Right kidney (tissue), 1 donor: ENCODE data around the gene ADGRV1.
"Not testable (repeated sequence)": the region's sequence is repeated elsewhere in the genome, so short reads cannot be mapped to it uniquely, and the experiment has no call there.

ENCODE experiments used
- DNase-seq: peaks from one replicate; pipeline ENCODE4 v3.0.0-alpha.2; 2016

The ADGRV1 gene

DNA sequence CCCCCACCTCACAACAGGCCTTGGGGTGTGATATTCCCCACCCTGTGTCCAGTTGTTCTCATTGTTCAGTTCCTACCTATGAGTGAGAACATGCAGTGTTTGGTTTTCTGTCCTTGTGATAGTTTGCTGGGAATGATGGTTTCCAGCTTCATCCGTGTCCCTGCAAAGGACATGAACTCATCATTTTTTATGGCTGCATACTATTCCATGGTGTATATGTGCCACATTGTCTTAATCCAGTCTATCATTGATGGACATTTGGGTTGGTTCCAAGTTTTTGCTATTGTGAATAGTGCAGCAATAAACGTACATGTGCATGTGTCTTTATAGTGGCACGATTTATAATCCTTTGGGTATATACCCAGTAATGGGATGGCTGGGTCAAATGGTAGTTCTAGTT, 41.7 kb downstream of the ADGRV1 start:
- not testable (repeated sequence) for DNase-seq

DNA sequence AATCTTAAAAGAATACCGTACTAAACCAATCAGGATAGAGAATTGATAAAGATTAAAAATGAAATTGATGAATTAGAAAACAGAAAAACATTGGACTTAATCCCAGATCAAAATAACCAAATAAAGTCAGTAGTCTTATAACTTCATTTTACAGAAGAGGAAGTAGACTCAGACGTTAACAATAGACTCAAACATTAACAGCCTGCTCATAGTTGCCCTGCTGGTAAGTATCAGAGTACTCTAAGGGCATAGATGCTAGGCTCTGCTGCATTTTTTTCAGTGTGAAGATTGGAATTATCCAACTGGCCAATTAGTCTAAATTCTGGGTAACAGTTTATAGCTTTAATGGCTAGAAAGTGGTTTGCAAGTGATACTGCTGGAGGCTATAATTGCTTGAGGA, 42.9 kb downstream of the ADGRV1 start:
- DNase-seq: no peak

DNA sequence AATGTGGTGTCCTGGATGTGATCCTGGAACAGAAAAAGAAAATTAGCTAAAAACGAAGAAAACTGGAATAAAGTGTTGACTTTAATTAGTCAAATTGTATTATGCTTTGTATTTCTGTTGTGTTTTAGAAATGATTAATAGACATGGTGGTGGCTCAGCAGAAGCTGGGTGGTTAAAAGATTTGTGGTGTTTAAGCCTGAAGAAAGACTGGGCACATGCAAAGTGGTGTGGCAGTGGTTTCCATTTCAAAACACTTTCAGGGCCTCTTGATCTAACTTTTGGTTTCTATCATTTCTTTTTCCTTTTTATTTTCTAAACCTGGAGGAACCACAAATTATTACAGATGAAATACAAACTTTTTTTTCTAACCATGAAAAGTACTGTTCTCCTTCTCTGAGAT, 44.1 kb downstream of the ADGRV1 start:
- no peak for DNase-seq

DNA sequence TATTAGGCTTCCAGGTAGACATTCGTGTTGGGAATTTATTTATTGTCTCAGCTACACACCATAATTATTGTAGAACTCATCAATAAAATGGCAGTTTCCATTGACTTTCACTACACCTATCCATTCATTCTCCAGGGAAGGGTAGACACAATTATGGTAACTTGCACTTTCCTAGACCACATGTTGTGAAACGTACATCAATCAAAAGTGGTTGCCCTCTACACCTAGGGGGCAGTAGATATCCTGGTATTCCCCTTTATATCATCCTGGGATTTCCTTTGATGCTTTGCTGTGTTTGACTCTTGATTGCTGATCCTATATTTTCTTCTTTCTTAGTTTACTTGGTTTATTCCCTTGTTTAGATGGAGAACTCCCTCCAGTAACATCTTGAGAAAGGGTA, 47.9 kb downstream of the ADGRV1 start:
- no peak for DNase-seq

DNA sequence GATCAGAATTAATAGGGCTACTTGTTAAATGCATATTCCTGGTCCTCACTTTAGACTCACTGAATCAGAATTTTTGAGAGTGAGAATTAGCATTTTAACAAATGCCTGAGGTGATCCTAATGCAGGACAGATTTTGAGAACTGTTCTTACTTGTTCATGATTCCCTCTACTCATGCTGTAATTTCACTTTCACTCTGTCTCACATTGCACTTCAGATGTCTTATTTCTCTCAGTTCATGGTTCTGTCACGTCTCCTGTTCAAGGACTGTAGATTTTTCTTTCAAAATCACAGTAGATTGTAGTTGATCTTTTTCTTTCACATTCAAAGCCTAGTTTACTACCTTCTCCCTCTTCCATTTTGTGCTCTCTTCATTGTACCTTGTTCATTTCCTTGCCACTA, 54.3 kb downstream of the ADGRV1 start:
- DNase-seq: no peak

DNA sequence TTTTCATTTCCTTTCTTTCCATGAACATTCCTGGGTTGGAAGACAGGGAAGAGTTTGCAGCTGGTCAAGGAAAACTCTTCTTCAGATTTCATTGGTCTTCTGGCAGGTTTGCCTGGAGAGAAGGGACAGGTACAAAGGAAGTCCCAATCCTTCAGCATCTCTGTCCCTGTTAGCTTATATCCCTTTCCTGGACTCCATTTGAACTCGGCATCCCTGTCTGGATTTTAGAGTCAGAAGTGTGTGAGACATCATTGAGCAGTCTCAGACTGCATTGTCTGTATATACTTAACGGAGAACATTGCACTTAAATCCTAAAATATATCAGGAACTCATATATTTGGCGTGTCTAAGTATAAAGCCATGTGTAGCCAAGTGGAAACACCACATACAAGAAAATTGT, 54.9 kb downstream of the ADGRV1 start:
- no peak for DNase-seq

DNA sequence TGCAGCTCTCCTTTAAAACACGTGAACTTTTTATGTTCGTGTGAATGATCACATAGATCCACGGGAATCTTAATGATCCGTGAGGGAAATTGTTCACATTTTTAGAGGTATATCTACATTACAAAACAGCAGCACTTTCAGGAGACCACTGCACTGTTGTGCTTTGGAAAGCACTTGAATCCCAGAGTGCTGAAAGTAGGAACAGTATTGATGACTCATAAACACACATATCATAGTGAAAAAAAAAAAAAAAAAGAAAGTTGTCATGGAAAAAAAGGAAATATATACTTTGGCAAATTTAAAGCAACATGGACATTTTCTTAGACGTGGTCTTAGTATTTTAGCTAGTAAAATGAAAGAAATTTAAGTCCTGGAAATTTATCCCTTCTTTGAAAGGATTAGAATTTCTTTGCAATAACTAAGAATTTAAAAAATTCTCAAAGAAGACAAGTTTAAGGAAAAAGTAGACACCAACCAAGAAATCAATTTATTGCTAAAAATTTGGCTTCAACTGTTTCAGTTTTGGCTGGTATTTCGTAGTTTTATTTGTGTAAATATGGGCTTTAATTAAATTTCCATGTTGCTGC, 55.4 kb downstream of the ADGRV1 start:
- DNase-seq: no peak

DNA sequence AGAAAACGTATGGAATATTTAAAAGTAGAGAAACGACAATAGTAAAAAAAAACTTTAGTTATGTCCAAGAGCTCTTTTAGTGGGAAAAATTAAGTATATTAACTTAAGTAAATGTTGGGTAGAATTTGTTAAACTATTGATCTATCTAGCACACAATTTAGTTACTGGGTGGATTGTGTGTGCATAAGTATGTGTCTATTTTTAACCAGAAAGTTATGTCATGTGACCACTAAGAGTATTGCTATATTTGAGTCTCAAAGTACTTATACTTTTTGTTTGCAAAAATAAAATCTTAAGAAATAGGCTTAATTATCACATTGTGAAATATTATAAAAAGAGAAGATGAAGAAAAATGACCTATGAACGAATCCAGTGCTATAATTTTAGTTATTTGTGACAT, 56.8 kb downstream of the ADGRV1 start:
- no peak for DNase-seq

DNA sequence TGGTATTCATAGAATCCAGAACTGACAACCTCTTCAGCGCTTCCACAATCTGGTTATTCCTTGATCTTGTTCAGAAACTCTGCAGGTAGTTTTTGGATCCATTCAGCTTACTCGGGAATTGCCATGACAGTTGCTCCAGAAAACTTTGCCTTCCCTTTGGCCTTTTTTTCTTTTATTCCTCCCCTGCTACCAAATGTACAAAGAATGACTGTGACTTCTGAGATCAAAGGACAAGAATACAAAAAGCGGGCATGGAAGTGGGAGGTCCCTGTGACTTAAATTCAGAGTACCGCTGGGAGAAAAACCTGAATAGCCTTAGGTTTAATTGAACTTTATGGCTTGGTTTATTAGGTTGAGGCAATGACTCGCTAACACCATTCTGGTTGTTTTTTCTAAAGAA, 59.5 kb downstream of the ADGRV1 start:
- DNase-seq: no peak

DNA sequence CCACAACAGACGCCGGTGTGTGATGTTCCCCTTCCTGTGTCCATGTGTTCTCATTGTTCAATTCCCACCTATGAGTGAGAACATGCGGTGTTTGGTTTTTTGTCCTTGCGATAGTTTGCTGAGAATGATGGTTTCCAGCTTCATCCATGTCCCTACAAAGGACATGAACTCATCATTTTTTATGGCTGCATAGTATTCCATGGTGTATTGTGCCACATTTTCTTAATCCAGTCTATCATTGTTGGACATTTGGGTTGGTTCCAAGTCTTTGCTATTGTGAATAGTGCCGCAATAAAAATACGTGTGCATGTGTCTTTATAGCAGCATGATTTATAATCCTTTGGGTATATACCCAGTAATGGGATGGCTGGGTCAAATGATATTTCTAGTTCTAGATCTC, 61.2 kb downstream of the ADGRV1 start:
- DNase-seq: not testable (repeated sequence)

DNA sequence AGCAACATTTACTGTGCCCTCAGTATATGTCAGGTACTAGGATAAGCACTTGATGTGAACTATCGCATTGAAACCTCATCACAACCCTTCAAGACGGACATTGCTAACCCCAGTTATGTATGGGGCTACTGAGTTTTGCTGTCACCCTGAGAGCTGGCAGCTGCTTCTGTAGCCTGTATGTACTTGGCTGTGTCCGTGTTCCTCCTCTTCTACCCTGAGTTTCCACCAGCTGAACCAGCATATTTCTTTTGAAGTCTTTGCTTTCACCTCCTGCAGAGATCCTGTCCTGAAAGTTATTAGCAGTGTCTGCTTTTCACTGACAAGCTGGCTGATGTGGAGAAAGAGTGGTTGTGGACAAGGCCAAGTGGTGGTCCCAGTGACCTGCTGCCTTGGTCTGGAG, 63.3 kb downstream of the ADGRV1 start:
- no peak for DNase-seq

DNA sequence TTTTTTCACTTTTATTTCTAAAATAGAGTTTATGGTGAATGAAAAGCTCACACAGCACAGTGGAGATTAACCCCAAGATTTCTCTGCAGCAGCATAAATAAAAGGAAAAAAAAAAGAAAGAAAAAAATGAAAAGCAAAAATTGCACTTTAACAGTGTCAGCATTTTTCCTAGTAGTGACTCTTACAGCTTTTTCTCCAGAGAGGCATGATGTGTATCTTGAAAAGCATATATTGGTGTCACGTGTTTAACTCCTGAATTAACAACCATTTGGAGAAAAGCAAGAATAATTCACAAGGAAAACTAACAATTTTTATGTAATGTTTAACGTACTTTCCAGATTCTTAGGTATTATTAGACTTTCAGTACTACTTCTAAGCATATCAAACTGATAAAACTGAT, 67.9 kb downstream of the ADGRV1 start:
- no peak for DNase-seq

DNA sequence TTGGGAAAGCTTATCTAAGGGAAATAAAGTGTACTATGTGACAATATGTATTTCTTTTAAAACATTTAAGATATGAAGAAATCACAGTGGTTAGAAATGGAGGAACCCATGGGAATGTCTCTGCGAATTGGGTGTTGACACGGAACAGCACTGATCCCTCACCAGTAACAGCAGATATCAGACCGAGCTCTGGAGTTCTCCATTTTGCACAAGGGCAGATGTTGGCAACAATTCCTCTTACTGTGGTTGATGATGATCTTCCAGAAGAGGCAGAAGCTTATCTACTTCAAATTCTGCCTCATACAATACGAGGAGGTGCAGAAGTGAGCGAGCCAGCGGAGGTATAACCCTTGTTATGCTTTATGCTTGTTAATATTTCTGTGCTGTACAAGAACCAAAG, 69.9 kb downstream of the ADGRV1 start:
- DNase-seq: no peak

DNA sequence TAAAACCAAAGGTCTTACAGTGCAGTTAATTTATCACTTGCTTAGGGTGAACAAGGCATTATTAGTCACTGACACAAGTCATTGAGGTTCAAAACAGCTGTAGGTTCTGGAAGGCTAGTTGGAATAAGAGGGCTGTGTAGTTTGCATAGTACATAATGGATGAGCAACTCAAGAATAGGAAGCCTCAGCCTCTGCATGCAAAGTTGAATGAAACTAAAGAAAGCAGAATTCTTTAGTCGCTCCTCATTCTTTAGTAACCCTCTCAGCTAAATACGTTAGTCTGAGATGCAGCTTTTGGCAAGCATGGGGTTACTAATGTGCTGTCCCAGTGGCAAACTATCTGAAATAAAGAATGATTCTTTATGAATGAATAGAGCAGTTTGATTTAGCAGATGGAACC, 74.2 kb downstream of the ADGRV1 start:
- DNase-seq: no peak

DNA sequence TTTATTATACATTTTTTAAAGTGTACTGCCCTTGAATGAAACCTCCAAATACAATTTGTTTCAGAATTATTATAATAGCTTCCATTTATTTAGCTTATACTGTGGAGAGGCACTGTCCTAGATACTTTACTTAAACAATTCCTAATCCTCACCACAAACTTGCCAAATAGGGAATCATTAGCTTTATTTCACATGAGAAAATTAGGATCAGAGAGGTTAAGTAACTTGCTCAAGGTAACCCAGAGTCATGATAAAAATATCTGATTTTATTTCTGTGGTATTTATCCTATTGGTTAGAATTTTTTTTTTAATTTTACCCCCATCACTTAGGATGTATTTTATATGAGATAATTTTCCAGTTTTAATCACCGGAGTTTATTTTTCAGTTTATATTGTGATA, 78.4 kb downstream of the ADGRV1 start:
- DNase-seq: no peak

DNA sequence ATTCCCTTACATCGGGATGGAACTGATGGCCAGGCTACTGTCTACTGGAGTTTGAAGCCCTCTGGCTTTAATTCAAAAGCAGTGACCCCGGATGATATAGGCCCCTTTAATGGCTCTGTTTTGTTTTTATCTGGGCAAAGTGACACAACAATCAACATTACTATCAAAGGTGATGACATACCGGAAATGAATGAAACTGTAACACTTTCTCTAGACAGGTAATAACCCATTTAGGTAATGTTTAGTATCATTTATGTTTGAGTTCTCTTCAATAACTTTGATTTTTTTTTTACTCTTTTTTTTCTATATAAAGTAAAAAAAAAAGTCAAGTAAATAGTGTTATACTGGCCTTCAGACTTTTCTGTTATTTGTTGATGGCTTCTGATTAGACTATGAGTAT, 79.1 kb downstream of the ADGRV1 start:
- DNase-seq: no peak

DNA sequence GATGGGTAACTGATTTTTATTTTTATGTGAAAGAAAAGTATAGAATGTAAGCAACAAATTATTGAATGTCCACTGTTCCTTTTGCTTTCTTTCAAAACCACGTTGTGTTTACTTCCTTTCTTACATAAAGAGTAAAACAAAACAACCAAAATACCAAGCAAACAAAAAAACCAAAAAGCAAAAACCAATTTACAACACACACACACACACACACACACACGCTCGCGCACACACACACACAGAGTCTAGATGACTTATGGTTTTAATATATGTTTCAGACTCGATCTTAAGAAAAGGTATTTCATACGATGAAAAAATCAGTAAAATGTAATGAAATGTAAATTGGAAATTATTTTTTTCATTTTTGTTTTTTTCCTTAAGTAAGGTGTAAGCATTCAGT, 80.3 kb downstream of the ADGRV1 start:
- DNase-seq: no peak

DNA sequence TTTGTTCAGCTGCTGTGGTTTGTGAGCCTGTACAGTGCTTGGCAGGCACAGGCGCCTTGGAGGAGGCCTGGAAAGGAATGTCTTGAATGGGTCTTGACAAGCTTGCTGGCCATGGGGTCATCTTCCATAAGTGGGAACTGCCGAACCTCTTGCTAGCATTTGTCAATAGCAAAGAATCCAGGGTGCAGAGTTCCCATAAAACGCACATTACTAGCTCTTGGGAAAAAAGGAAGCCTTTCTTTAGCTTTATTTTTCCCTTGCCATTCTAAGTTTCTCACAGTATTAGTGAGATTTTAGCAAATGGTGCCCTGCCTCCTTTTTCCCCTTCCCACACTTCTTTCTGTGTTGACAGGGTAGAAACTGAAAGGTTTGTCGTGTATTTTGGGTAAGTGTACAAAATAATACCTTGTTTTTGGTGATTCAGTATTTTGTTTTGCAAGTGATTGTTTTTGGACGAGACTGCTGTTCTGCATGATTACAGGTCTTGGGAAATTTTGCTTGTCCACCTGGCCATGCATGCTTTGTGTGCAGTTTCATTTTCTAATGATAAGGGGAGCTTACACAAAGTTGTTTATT, 82.0 kb downstream of the ADGRV1 start:
- no peak for DNase-seq

DNA sequence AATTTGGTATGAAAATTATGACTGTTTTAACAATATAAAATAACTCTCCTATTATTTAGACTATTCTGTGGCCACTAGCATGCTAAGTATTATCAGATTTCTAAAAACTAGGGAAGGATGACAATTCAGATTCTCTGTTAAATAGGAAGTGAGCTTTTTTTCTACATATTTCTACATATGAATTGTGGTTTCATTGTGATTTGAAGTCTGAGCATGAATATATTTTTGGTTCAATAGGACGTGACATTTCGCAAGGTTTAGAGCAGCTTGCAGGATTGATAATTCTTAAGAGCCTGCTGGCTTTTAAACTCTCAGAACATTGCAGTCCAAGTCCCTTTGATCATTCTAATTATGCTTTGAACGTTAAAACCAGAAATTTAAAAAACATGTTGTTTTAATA, 82.9 kb downstream of the ADGRV1 start:
- no peak for DNase-seq

DNA sequence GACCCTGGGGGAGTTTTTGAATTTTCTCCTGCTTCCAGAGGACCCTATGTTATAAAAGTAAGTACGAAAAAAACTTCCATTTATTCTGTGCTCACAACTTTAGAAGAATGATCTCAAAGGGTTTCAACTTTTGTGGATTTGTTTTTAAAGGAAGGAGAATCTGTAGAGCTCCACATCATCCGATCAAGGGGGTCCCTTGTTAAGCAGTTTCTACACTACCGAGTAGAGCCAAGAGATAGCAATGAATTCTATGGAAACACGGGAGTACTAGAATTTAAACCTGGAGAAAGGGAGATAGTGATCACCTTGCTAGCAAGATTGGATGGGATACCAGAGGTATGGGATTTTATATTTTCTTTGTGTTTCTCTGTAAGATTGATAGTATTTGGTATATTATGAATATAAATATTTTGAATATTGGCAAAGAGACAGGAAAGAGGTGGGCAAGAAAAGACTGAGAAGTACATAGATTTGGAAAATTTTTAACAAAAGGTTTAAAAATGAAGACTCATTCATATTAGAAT, 84.2 kb downstream of the ADGRV1 start:
- DNase-seq: no peak

DNA sequence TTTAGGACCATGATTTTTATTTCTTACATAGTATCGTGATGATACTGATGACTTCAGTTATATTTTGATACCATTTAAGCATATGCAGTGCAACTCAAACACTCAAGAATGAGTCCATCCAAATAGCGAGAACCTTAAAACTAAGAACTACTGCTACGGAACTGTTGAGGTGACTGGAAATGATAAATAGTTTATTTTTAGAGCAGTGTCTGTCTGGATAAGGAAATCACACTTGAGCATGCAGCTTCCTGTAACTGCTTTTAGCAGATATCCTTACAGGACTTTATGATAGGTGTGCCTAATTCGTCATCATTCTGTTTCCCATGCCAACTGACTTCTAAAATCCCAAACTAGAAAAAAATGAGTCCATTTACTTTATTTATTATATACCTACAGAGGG, 85.5 kb downstream of the ADGRV1 start:
- DNase-seq: no peak

DNA sequence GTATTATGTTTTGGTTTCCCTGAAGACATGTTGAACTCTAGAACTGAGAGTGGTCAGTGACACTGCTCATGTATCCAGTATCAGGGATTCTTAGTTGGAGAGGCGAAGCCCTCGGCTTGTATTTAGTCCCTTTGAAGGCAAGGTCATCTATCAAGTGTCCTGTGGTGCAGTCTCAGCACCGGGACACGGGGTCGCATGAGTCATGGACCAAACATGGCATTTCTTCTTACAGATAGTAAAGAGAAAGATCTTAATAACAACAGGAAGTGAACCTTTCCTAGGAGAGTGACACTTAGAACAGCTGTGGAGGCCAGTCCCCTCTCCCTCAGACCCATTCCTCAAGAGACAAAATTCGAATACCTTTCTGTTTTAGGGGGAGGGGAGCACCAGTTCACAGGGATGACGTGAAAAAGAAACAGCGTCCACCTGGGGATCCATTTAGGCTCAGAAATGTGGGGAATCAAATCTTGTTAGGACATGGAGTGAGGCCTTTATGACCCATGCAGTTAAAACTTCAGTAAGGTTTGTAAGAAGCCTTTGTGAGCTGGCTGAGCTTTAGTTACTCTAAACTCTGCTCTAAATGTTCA, 86.5 kb downstream of the ADGRV1 start:
- DNase-seq: no peak

DNA sequence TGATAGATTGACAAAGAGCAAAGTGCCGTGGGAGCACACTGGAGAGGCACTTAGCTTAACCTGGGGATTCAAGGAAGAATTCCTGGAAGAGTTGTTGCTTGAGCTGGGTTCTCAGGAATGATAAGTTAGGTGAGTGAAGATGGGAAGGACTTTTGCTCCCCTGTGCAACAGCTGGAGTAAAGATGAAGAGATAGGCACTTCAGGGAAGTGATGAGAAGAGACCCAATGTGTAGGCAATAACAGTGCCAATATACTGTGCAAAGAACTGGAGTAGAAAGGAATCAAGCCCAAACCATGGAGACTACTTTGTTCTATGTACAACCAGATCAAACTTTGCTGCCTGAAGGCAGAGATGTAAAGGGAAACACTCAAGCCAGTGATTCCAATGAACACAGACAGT, 92.2 kb downstream of the ADGRV1 start:
- DNase-seq: no peak

DNA sequence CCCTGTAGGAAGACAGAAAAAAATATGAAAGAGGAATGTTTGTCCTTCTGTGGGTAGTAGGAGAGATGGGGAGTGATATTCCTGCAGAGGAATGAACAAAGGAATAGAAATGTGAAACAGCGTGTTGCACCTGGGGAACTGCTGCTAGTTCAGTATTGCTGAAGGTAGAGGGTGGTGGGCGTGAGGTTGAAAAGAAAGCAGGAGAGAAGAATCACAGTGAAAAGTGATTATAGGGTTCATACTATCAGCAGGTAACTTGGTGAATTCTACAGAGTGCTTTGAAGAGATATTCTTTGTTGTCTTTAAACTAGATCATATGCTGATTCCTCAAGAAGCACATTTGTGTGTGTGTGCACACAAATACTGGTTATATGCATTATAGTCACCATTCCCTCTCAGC, 95.6 kb downstream of the ADGRV1 start:
- DNase-seq: no peak
